Activated CD4-positive, alpha-beta T cell treated with anti-CD3 and anti-CD28 coated beads, Interleukin-2, amount 50 U/mL, for 1 hour (primary cell): ENCODE results near the gene ABLIM3.

Experiments used
- DNase-seq: peaks from one replicate; pipeline ENCODE4 v3.0.0-alpha.2; 2020

Gene ABLIM3

DNA sequence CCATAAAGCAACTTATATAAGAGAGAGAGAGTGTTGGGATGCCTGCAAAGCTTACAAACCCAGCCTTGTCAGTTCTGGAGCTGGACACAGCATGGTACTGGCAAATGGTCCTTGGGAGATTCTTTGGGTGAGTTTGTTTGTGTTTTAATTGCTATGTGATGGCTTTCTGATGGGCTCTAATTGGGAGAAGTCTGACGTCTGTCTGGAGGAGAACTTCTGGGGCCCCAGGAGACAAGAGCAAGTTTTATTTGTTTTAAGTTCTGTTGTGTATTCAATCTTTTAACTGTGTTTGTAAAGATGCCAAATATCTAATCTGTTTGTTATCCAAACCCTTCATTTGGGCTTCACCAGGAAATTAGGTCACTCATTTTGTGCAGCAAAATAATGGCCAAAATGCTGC lies 80.0 kb downstream of the ABLIM3 start:
- no peak for DNase-seq

DNA sequence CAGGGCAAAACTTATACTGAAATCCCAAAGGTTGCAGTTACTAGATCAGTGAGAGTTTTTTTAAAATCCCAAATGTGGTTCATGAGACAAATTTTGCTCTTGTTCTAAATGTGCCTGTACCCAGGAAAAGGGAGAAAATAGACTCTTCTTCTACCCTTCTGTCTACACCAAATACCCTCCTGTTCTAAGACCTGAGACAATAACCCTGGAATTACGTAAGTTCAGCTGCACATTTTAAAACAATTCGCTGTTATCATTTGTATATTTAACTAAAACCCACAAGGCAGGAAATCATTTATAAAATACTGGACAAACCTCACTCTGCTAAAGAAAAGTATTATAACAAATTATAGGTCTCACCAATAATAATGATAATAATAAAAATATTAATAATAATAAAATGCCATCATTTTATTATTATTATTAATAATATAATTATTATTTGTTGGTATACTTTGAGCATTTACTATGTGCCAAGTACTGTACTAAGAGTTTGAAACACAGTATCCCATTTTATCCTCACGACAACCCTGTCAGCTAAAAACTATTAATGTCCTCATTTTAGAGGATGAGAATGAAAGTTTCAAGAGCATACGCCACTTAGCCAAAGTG lies 80.5 kb downstream of the ABLIM3 start:
- DNase-seq = no peak

DNA sequence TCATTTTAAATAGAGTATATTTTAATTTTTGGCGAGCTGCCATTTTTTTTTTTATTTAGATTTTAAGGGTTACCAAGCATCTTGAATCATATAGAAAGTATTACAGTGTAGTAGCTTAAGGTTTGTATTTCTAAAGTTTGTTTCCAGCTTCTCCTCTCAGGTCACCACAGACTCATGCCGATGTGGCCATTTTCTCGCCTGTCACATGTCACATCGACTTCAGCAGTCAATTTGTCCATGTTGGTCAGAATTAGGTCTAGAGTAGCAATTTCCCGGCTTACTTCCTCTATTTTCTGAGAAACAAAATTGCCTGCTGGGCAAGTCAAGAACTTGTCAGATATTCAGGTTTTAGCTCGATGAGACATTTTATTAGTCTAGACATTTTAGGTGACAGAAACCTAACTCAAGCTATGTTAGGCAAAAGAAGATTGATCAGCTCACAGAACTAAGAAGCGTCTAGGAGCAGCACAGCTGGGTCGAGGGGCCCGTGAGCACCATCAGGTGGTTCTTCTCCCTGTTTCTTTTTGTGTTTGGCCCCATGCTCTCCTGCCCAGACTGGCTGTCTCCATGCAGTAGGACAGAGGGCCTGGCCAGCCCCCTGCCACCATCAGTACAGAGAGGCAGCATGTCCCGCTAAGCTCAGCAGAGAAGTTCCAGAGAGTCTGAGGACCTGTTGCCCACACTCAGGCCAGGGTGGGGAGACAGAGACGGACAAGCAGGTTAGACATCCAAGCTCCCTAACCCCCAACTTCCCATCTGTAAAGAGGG lies 82.0 kb downstream of the ABLIM3 start:
- no peak for DNase-seq

DNA sequence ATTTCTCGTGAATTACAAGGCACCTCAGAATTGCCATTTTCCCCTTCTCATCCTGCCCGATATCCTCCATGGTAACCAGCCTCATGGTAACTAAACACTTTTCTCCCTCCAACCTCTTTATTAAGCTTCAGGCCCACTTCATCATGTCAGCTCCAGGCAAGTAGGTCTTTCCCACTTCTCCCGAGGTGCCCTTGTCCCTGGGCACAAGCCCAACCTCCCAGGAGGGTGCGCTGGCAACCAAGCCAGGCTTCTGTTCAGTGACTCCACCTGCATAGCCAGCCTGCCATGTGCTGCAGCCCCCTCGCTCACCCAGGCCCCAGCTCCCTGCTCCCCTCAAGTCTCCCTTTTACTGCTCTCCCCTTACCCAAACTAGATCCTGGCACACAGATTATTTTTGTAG lies 83.0 kb downstream of the ABLIM3 start:
- no peak for DNase-seq

DNA sequence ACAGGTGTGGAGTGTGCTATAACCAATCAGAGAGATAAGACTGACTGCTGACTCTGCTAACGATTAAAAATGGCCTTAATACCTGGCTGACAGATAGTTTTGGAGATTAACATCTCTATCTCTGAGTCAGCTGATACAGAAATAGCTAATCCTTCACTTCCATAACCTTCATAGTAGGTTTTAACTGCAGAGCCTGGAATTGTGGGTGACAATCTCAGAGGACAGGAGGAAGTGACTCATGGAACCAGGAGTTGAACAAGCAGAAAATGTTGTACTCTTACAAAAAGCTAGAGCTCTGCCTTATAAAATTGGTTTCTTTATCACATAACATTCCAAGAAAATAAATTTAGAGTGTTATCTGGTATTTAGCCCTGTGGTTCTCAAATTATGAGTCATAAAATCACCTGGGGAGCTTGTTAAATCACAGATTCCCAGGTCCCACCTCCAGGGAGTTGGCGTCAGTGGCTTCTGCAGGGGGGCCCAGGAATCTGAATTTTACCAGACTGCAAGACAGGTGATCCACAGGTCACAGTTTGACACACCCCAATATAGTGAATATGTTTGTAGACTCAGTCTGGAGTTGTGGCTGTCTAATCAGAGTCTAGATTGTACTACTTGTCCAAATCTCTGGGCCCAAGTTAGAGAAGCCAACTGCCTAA lies 86.0 kb downstream of the ABLIM3 start:
- no peak for DNase-seq

DNA sequence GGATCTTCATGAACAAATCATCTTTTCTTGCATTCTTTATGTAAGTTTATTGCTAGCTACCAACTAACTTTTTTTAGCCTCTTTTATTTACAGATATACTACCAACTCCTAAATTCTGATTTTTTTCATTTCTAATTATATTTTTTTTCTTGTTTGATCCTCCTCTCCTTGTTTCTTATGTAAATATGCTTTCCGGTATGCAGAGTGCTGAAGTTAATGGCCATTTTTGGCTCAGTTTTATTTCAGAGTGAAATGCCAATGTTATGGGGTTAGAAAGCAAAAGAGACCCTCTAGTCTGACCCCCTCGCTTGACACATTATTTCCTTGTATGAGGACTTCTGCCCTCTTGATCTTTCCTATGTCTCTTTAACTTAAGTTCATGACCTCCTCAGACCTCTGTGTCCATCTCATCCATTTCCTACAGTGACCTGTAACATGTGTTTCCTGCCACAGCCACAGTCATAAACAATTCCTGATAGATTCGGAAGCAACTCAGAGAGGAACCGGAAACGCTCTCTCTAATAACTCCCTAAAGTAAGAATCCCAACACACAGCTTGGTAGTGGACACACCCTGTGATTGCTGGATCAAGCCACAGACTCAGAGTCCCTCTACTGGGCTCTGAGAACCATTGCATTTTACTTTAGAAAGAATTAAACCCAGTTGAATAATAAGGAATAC lies 87.5 kb downstream of the ABLIM3 start:
- DNase-seq = no peak

DNA sequence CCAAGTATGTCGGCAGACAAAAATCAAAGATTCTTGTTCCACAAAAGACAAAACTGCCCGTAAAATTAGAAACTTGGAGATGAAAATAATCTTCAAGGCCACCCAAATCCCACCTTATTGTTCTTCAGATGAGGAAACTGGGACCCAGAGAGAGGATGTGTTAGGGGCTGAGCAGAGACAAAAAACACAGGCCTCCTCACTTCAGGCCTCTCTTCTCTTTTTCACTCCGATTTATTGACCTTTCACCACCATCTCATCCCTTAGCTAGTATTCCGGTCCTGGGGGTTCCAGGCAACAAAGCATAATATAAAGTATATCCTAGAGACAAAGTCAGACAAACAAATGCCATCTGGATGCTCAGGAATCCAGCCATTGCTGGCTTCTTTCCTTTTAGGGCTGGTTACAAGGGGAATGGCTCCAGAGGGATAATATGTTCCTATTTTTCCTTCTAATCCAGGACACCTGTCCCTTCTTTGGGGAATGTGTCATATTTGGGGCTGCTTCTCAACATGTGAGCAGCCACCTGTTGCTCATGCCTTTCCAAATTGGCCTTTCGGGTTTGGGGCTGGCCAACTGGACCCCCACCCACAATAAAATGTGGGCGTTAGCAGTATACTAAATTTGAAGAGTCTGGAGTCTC lies 88.1 kb downstream of the ABLIM3 start:
- DNase-seq = no peak

DNA sequence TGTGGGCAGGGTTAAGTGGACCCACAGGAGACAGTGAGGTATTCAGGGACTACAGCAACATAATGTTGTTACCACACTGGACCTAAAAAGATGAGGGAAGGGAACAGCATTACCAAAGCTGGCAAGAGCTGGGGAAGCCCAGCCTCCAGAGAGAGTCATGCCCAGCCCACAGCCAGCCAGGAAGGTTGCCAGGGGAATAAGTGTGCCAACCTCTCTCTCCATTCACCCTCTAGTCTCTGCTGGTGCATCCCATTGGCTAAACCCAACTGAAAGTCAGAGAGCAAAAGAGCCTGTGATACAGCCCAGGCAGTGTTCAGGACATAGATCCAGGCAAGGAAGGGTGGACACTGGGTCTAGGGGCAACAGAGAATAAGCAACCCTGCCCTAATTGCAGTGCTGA lies 94.5 kb downstream of the ABLIM3 start:
- no peak for DNase-seq

DNA sequence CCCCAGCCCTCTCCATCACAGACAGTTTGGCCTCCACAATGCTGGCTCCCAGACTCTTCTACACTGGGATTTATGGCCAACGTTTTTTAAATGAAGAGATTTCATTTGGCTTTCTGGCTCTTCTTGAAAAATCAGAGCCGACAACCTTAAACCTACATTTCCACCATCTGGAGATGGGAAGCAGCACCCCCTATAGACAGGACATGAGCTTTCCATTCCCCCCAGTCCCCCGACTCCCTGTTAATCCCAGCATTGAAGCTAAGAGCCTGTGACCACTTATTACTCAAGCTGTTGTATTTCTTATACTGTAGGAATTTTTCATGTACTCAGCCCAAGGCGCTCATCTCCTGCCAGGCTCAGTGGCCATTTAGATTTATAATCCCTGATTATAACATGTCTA lies 96.4 kb downstream of the ABLIM3 start:
- no peak for DNase-seq

DNA sequence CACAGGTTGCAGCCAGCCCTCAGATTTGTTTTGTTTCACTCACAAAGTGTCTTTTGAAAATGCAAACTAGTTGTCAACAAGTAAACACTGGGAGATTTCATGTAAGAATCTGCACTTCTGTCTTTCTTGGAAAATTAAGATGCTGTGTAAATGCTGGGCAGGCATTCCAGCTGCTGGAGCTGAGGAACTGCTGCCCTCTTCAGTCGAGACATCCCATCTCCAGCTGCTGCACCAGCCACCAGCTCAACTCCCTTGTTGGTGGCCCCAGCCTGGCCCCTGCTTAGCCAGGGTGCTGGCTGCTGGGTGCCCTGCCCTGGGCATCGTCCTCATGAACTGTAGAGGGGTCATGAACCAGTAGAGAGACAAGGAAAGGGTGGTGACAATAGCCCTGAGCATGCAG lies 97.2 kb downstream of the ABLIM3 start:
- DNase-seq = no peak

DNA sequence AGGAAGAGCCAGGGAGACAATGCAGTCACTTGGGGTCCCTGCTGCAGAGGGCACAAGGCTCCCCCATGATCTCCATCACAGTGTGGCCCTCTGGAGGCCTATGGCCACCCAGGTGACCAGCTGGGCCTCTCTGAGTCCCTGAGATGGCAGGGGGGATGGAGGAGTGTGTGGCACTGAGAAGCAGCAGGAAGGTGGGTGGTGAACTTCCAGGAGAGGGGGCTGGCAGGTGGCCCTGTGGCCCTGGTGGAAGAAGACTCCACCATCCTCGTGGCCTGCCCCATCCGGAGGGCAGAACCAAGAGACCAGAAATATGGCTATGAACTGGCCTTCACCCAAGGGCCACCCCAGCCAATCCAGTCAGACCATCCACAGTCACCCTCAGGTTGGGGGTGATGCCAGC lies 98.6 kb downstream of the ABLIM3 start:
- DNase-seq = no peak

DNA sequence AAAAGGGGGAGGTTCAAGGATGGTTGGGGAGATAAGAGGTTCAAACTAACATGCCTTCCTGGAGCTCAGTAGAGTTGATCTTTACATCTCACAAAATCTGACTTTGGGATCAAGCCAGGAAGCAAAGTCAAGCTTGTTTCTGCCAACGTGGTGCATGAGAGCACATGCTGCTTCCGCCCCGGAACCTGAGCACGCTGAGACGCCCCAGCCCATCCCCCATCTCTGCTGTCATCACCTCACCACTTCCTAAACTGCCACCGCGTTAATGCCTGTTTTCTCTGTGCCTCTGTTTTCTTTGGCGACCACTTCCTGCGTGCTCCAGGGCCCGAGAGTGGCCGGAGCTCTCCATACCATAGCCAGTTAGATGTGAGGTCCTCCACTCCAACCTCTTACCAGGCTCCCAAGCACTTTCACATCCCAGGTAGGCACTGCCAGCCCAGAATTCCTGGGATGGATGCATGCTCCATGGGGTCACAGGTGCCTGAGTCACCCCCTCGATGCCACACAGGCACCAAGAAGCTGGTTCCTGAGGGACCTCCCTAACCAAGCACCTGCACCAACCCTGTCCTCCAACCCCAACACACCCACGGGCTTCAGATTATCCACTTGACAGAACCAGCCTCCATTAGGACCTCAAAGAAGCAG lies 99.2 kb downstream of the ABLIM3 start:
- DNase-seq = peak; percentile 79

DNA sequence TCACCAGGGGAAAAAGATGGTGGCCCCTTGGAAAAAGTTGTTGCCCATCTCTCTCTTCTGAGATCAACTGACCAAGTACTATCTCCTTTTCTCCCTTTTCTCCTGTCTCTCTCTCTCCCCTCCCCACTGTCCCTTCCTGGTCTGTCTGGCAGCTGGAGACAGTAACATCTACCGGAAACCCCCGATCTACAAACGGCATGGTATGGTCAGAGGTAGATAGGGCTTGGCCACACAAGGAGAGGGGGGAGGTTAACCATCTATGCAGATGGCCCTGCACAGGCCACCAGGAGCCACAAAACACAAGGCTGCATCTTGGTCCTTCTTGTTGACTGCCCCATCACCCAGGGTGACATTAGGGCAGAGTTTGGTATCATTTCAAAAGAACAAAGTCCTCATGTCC lies 101.0 kb downstream of the ABLIM3 start:
- no peak for DNase-seq

DNA sequence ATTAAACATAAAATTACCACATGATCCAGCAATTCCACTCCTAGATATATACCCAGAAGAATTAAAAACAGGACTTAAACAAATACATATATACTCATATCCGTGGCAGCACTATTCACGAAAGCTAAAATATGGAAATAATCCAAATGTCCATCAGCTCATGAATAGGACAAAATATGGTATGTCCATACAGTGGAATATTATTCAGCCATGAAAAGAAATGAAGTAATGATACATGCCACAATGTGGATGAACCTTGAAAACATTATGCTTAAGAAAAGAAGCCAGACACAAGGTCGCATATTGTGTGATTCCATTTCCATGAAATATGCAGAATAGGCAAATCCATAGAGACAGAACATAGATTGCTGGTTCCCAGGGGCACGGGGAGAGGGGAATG lies 105.6 kb downstream of the ABLIM3 start:
- DNase-seq = no peak

DNA sequence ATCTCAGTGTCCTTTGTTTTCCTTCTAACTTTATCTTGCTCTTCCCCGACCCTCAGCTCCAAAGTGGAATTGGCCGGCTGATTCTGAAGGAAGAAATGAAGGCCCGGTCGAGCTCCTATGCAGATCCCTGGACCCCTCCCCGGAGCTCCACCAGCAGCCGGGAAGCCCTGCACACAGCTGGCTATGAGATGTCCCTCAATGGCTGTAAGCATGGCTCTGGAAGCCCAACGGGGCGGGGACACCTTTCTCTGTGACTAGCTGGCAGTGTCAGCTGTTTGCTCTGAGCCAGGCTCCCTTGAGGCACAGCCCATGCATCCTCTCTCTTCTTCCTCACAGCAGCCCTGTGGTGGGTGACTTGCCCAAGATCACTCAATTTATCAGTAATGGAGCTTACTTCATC lies 106.4 kb downstream of the ABLIM3 start:
- no peak for DNase-seq

DNA sequence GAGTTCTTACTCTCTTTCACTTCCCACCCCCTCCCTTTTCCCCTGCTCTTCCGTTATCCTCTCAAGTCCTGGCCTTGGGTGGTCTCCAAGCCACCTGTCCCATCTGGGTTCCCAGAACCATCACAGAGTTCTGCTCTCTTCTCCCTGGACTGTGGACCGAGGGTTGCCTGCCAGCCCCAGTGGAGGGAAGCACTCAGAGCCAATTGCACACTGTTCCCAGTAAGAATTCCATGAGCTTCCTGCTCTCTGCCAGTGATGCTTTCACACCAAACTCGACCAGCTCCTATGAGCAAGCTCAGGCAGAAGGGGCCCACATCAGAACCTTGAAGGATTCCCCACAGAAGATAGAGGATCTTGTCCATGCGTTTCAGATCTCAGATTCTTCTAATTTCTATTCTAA lies 110.3 kb downstream of the ABLIM3 start:
- DNase-seq = no peak

DNA sequence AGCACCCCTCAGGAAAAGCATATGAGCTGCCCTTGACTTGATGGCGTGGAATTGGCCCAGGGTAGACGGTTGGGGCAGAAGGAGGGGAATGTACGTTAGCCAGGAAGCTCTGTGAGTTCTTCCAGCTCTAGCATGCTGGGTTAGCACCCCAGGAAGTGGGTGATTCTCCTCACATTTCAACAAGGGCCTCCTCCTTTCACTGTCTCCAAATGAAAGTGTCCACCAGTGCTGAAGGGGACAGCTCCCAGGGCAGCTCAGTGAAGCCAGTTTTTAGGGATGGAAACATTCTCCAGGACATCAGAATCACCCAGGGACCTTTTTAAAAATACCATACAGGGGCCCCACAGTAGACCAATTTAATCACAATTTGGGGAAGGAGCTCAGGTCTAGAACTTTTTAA lies 113.2 kb downstream of the ABLIM3 start:
- no peak for DNase-seq

DNA sequence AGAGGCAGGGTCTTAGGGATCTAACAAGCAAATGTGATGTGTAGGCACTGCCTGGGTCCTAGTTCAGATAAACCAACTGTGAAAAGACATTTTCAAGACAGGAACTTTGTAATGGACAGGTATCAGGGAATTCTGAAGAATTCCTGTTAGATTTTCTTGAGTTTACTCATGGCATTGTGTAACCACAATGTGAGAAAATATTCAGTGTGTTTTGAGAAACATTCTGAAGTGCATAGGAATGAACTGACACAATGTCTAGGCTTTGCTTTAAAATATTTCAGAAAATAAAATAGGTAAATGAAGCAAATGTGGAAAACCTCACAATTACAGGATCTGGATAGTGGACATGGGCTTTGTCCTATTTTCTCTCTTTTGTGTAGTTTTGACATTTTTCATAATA lies 115.2 kb downstream of the ABLIM3 start:
- DNase-seq = no peak

DNA sequence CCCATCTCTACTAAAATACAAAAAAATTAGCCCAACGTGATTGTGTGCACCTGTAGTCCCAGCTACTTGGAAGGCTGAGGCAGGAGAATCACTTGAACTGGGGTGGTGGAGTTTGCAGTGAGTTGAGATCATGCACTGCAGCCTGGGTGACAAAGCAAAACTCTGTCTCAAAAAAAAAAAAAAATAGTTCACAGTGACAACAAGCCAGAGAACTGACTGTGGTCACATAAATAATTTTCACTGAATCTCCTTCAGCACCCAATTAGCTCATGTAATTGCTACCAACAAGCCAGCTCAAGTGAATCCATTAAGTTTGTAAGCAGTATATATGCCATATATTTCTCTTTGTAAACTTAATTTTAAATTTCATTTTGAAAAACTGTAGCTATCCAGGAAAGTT lies 115.8 kb downstream of the ABLIM3 start:
- DNase-seq = no peak

DNA sequence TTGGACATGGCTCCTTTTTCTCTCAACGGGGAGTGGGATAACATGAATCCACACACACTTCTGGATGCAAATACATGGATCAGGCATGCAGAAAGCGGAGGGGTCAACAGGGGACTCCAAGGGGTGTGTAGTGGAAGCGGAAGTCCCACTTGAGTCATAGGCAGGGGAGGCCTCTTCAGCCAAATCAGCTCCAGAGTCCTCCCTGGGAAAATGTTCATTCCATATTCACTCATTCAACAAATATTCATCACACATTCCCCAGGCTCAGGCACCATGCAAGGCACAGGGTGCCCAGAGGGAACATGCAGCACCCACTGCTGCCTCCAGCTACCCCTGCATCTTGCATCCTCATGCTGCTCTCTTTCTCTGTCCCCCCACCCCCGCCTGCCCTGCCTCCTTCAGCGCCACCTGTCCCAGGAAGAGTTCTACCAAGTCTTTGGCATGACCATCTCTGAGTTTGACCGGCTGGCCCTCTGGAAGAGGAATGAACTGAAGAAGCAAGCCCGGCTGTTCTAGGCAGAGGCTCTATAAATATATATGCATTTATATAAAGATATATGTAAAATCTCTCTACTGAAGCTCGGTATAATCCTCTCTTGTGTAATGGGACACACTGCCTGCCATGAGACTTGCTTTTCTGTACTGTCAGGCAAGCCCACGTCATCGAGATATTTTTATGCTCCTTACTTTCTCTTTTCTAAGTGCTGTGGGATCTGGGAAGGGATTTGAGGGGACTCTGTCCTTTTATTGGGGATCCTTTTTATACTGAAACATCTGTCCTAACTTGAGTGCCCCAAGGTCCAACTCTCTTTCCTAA lies 116.8 kb downstream of the ABLIM3 start:
- DNase-seq = no peak

DNA sequence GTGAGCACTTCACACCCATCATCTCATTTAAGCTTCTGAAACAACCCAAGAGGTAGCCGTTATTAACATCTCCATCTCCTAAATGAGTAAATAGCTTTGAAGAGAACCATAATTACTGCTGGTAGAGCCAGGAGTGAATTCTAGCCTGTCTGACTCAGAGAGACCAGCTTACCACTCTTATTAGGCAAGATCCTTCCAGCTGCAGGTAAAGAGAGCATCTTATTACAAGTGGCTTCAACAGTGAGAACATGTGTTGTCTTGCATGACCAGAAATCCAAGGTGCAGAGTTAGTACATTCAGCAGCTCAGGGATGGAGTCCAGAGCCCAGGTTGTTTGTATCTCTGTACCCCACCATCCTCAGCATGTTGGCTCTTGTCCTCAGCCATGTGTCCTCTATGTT lies 119.5 kb downstream of the ABLIM3 start:
- DNase-seq = no peak

DNA sequence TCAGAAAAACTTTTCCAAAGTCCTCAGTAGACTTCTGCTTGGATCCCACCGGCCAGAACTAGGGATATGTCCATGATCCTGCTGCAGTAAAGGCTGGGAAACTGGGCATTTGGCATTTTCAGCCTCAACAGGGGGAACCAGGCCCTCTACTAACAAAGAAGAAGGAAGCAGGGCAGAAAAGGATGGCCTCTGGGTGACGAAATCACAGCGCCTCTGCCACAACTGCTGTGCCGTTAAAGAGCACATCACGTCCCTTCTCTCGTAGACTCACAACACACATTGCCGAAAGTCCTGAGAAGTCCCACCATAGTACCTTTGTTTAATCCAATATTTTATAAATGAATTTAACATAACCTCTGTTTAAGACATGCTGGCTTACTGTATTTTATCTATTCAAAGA lies 120.0 kb downstream of the ABLIM3 start:
- no peak for DNase-seq
